HCT116 (cell line): ENCODE data around the gene FANCG. TPM values are rescaled to one million over a fixed set of nuclear protein-coding genes. Genes with fewer than 3 reads are reported as not detected.

Experiments
- ATAC-seq: fragments of 200-7000 bp; cut with Tn5 transposase; 2 replicates; pipeline ENCODE4 v1.9.1; 2020; ENCODE audit warnings: mild to moderate bottlenecking, moderate library complexity
- BruUV-seq: library from RNA; stranded (reverse); fragments of 400-500 nt; replicated peaks from 2 replicates; lab custom pipeline; 2021; lab: Mats Ljungman, UMichigan
- CTCF ChIA-PET: fragments of 300-600 bp; sonication (Branson Sonifier 250); formaldehyde crosslinking; loops from one replicate; lab custom pipeline; 2021; ENCODE audit warnings: antibody characterized with exemption; lab: Charles Lee
- POLR2A ChIA-PET: fragments of 300-600, 350-600 bp; sonication (Branson Sonifier 250); formaldehyde crosslinking; loops from one replicate; lab custom pipeline; 2021; ENCODE audit warnings: antibody characterized with exemption; lab: Charles Lee
- RAD21 ChIA-PET, 2 experiments: fragments of 300-600 bp; sonication (Branson Sonifier 250); formaldehyde crosslinking; loops; one replicate each; lab custom pipeline; 2023; ENCODE audit warnings: low total read pairs in 2 of 2; ENCODE audit not compliant: uncharacterized antibody in 2 of 2, unreplicated experiment in 2 of 2, low non-redundant PET in 1 of 2; lab: Charles Lee
- DNase-seq: peaks from one replicate; pipeline ENCODE4 v3.0.0-alpha.2; 2010; ENCODE audit warnings: low read depth, low spot score
- H2AFZ ChIP-seq: fragments of 200-600 bp; shearing (Covaris generic), sonication (generic); 2 replicates; pipeline ENCODE4 v1.6.1; 2017; ENCODE audit warnings: low read depth, mixed run types, mixed read lengths, antibody characterized with exemption, low read length; ENCODE audit not compliant: poor library complexity, severe bottlenecking
- H3K27ac ChIP-seq: 2 replicates; pipeline ENCODE4 v1.5.1; 2012; ENCODE audit warnings: low read depth, low read length
- H3K27me3 ChIP-seq: fragments of 200-600 bp; sonication (generic); 2 replicates; pipeline ENCODE4 v1.6.1; 2016; ENCODE audit warnings: mixed run types, low read length, mixed read lengths; ENCODE audit not compliant: insufficient read depth
- H3K36me3 ChIP-seq, 2 experiments: fragments of 200-500 bp in 1 of 2; fragments of 200-600 bp in 1 of 2; sonication (Bioruptor generic) in 1 of 2; sonication (generic) in 1 of 2; 2 replicates each; pipeline versions ENCODE4 v1.5.1 to v1.6.1; 2014 to 2016; ENCODE audit warnings: low read length in 2 of 2, inconsistent platforms in 1 of 2, mixed read lengths in 1 of 2, mixed run types in 1 of 2; ENCODE audit not compliant: insufficient read depth in 2 of 2, control insufficient read depth in 1 of 2
- H3K4me1 ChIP-seq, 2 experiments: fragments of 200-600 bp in 1 of 2; sonication (generic) in 1 of 2; 2 replicates each; pipeline versions ENCODE4 v1.5.1 to v1.6.1; 2012 to 2017; ENCODE audit warnings: low read length in 2 of 2, inconsistent platforms in 1 of 2, mild to moderate bottlenecking in 1 of 2, mixed read lengths in 1 of 2, mixed run types in 1 of 2, moderate library complexity in 1 of 2; ENCODE audit not compliant: insufficient read depth in 2 of 2, control insufficient read depth in 1 of 2
- H3K4me2 ChIP-seq: fragments of 200-600 bp; sonication (generic); 2 replicates; pipeline ENCODE4 v1.6.1; 2017; ENCODE audit warnings: mixed run types, low read length, mixed read lengths
- H3K4me3 ChIP-seq, 2 experiments: fragments of 200-600 bp in 1 of 2; sonication (generic) in 1 of 2; replicated peaks in 1 of 2; 2 replicates each; pipeline ENCODE4 v1.5.1; 2011 to 2016; ENCODE audit warnings: low read length in 2 of 2, control low read depth in 1 of 2, low read depth in 1 of 2, mild to moderate bottlenecking in 1 of 2, mixed read lengths in 1 of 2, mixed run types in 1 of 2
- H3K79me2 ChIP-seq: fragments of 200-600 bp; sonication (generic); 2 replicates; pipeline ENCODE4 v1.6.1; 2017; ENCODE audit warnings: mild to moderate bottlenecking, mixed run types, low read length, moderate library complexity, mixed read lengths; ENCODE audit not compliant: insufficient read depth
- H3K9ac ChIP-seq: fragments of 200-600 bp; sonication (generic); 2 replicates; pipeline ENCODE4 v1.6.1; 2016; ENCODE audit warnings: low read length, mixed read lengths
- H3K9me2 ChIP-seq: fragments of 200-600 bp; sonication (generic), shearing (Covaris generic); 2 replicates; pipeline ENCODE4 v1.6.1; 2017; ENCODE audit warnings: mixed run types, mild to moderate bottlenecking, moderate library complexity; ENCODE audit not compliant: insufficient read depth
- H3K9me3 ChIP-seq, 2 experiments: fragments of 200-500 bp in 1 of 2; fragments of 200-600 bp in 1 of 2; sonication (Bioruptor generic) in 1 of 2; sonication (generic) in 1 of 2; 2 replicates each; pipeline ENCODE4 v1.6.1; 2014 to 2017; ENCODE audit warnings: low read length in 2 of 2, mixed read lengths in 2 of 2, inconsistent platforms in 1 of 2, low read depth in 1 of 2, mild to moderate bottlenecking in 1 of 2, mixed run types in 1 of 2, moderate library complexity in 1 of 2; ENCODE audit not compliant: control insufficient read depth in 1 of 2, insufficient read depth in 1 of 2
- H4K20me1 ChIP-seq: fragments of 200-600 bp; sonication (generic), shearing (Covaris generic); 2 replicates; pipeline ENCODE4 v1.6.1; 2017; ENCODE audit warnings: mixed run types, mild to moderate bottlenecking, moderate library complexity; ENCODE audit not compliant: insufficient read depth
- CBX3 ChIP-seq: IDR thresholded peaks from 2 replicates; pipeline ENCODE4 v1.6.1; 2012; ENCODE audit warnings: low read depth
- CEBPB ChIP-seq: IDR thresholded peaks from 2 replicates; pipeline ENCODE4 v1.6.1; 2012; ENCODE audit warnings: low read depth
- EGR1 ChIP-seq: IDR thresholded peaks from 2 replicates; pipeline ENCODE4 v1.6.1; 2012; ENCODE audit warnings: low read depth
- EZH2phosphoT487 ChIP-seq: fragments of 200-600 bp; IDR thresholded peaks from 2 replicates; pipeline ENCODE4 v1.6.1; 2018; ENCODE audit warnings: antibody characterized with exemption, borderline replicate concordance
- FOSL1 ChIP-seq: IDR thresholded peaks from 2 replicates; pipeline ENCODE4 v1.6.1; 2012; ENCODE audit warnings: low read depth
- POLR2A ChIP-seq: IDR thresholded peaks from 2 replicates; pipeline ENCODE4 v1.7.0; 2011; ENCODE audit warnings: borderline replicate concordance; ENCODE audit not compliant: insufficient read depth, insufficient read length; ENCODE audit errors: extremely low read depth
- POLR2AphosphoS5 ChIP-seq: IDR thresholded peaks from 2 replicates; pipeline ENCODE4 v1.6.1; 2011; ENCODE audit warnings: mild to moderate bottlenecking, low read depth, low read length, moderate library complexity
- SIN3A ChIP-seq: IDR thresholded peaks from 2 replicates; pipeline ENCODE4 v1.6.1; 2012; ENCODE audit warnings: low read depth
- SRF ChIP-seq: IDR thresholded peaks from 2 replicates; pipeline ENCODE4 v1.6.1; 2012; ENCODE audit warnings: low read depth
- TCF7L2 ChIP-seq: IDR thresholded peaks from 2 replicates; pipeline ENCODE4 v1.7.0; 2011; ENCODE audit warnings: borderline replicate concordance, inconsistent platforms; ENCODE audit not compliant: insufficient read depth, insufficient read length; ENCODE audit errors: extremely low read depth
- YY1 ChIP-seq: IDR thresholded peaks from 2 replicates; pipeline ENCODE4 v1.6.1; 2011; ENCODE audit warnings: low read length, low read depth, moderate library complexity, mild to moderate bottlenecking; ENCODE audit not compliant: insufficient replicate concordance; ENCODE audit errors: extremely low read depth
- ZNF274 ChIP-seq: fragments of 200-500 bp; sonication (Bioruptor generic); IDR thresholded peaks from 2 replicates; pipeline ENCODE4 v1.6.1; 2014; ENCODE audit warnings: mild to moderate bottlenecking, low read depth, low read length, inconsistent platforms
- intact Hi-C: fragments of 100-400 bp; cut with micrococcal nuclease; formaldehyde crosslinking; loops from 2 replicates; pipeline ENCODE4 v1.10.0; 2022
- total RNA-seq: library from RNA; stranded (reverse); gene quantifications from one replicate; pipeline ENCODE4 v1.2.1, GENCODE V29; 2021; ENCODE audit not compliant: unreplicated experiment
- TF ChIP-seq, protein P1 (sequence below), 3 experiments: fragments of 200-600 bp in 1 of 3; sonication (generic) in 1 of 3; IDR thresholded peaks in 2 of 3; conservative IDR thresholded peaks in 1 of 3; 2 replicates each; pipeline ENCODE4 v1.5.1; 2012 to 2017; ENCODE audit warnings: low read depth in 2 of 3, low read length in 2 of 3, antibody characterized with exemption in 1 of 3, borderline replicate concordance in 1 of 3, control low read depth in 1 of 3, mild to moderate bottlenecking in 1 of 3, mixed read lengths in 1 of 3, mixed run types in 1 of 3, moderate library complexity in 1 of 3; ENCODE audit not compliant: insufficient read depth in 1 of 3
- TF ChIP-seq, protein P2 (sequence below): IDR thresholded peaks from 2 replicates; pipeline ENCODE4 v1.6.1; 2011; ENCODE audit warnings: mild to moderate bottlenecking, low read length, moderate library complexity; ENCODE audit not compliant: insufficient replicate concordance; ENCODE audit errors: extremely low read depth
- TF ChIP-seq, protein P3 (sequence below): IDR thresholded peaks from 2 replicates; pipeline ENCODE4 v1.6.1; 2012

FANCG gene
- total RNA-seq, 1 experiment from 2014 or later = 82.3 TPM

DNA sequence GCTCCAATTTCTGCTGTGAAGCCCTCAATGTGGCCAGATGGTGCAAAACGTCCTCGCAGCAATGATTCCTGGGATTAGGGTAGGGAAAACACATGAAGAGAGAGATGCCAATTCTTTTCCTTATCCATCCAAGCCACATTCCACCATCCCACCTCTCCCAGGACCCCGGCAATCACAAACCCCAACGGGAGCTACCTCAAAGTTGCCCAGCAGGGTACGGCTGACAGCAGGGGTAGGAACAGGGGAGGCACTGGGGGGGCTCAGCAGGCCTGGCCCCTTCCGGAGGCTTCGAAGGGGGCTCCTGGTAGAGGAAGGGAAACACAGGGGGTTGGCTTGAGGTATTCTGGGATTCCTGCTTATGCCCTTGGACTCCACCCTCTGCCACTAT, 26.6 kb upstream of the FANCG start (continued):
- TF ChIP-seq, protein P1, sequence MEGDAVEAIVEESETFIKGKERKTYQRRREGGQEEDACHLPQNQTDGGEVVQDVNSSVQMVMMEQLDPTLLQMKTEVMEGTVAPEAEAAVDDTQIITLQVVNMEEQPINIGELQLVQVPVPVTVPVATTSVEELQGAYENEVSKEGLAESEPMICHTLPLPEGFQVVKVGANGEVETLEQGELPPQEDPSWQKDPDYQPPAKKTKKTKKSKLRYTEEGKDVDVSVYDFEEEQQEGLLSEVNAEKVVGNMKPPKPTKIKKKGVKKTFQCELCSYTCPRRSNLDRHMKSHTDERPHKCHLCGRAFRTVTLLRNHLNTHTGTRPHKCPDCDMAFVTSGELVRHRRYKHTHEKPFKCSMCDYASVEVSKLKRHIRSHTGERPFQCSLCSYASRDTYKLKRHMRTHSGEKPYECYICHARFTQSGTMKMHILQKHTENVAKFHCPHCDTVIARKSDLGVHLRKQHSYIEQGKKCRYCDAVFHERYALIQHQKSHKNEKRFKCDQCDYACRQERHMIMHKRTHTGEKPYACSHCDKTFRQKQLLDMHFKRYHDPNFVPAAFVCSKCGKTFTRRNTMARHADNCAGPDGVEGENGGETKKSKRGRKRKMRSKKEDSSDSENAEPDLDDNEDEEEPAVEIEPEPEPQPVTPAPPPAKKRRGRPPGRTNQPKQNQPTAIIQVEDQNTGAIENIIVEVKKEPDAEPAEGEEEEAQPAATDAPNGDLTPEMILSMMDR (IDR thresholded peaks at IDR 0.05 in 2 of 3, conservative IDR thresholded peaks at IDR 0.05 in 1 of 3; ENCODE audit: borderline replicate concordance in 1 of 3, insufficient read depth in 1 of 3, low read depth in 2 of 3, low read length in 2 of 3) = no peak
- TF ChIP-seq CEBPB = no peak
- TF ChIP-seq, protein P2, sequence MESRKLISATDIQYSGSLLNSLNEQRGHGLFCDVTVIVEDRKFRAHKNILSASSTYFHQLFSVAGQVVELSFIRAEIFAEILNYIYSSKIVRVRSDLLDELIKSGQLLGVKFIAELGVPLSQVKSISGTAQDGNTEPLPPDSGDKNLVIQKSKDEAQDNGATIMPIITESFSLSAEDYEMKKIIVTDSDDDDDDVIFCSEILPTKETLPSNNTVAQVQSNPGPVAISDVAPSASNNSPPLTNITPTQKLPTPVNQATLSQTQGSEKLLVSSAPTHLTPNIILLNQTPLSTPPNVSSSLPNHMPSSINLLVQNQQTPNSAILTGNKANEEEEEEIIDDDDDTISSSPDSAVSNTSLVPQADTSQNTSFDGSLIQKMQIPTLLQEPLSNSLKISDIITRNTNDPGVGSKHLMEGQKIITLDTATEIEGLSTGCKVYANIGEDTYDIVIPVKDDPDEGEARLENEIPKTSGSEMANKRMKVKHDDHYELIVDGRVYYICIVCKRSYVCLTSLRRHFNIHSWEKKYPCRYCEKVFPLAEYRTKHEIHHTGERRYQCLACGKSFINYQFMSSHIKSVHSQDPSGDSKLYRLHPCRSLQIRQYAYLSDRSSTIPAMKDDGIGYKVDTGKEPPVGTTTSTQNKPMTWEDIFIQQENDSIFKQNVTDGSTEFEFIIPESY = no peak
- TF ChIP-seq TCF7L2 = no peak
- no peak for TF ChIP-seq EGR1

DNA sequence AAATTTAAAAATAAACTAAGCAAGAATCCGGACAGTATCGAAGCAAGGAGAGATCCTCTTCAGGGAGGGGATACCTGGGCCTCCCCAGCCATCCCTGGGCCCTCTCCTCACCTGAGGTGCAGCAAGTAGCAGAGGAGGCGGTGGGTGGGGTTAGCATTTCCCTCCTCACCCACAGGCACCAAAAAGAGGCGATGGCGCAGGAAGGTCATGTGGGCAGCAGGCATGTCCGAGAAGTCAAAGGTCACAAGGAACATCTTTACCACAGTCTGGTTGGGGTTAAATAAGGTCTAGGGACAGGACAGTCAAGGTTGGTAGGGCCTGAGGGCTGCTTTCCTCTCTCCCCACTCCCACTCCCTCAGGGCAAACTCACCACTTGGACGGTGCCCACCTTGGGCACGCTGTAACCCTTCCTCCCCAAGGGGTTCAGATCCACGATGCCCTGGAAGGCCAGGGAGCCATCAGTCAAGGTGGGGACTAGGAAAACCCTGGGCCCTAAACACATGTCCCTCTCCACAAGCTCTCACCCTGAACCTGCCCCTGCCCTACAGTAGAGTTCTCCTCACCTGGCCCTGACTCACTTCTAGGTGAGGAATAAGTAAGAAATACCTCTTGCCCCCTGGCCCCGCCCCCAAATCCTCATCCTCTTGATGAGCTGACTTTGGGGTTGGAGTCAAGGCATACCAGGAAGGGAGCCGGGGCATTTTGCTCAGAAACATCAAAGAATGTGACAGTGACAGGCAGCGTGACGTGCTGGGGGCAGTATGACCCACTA, 26.0 kb upstream of the FANCG start:
- H3K27me3 ChIP-seq = no peaks in the 10 kb centered on the region
- H3K79me2 ChIP-seq = peaks cover 22% of the 10 kb centered on the region
- H3K4me1 ChIP-seq = peaks cover 14 to 35% of the 10 kb centered on the region in 2 experiments
- H3K4me2 ChIP-seq = no peak overlapping the region
- no peak for DNase-seq
- ChIA-PET CTCF (no interaction called here), POLR2A (no interaction called here), RAD21 (no interaction called here)
- H4K20me1 ChIP-seq = no peaks in the 10 kb centered on the region
- H3K4me3 ChIP-seq = no peak overlapping the region
- ATAC-seq = no peak
- no TSS peak for BruUV-seq
- no peak overlapping the region for H3K9ac ChIP-seq
- no peaks in the 10 kb centered on the region for H3K9me2 ChIP-seq
- H2AFZ ChIP-seq = no peak overlapping the region
- no peaks in the 10 kb centered on the region for H3K9me3 ChIP-seq
- H3K27ac ChIP-seq = no peak overlapping the region
- peaks cover 7 to 10% of the 10 kb centered on the region in 2 experiments for H3K36me3 ChIP-seq
- intact Hi-C loops = no loop called here
- TF ChIP-seq EZH2phosphoT487 (no peak), FOSL1 (no peak), SIN3A (no peak), SRF (no peak), POLR2A (no peak), YY1 (no peak), POLR2AphosphoS5 (no peak), EGR1 (no peak), ZNF274 (no peak), CBX3 (no peak)
- TF ChIP-seq, protein P2 = no peak
- TF ChIP-seq, protein P3, sequence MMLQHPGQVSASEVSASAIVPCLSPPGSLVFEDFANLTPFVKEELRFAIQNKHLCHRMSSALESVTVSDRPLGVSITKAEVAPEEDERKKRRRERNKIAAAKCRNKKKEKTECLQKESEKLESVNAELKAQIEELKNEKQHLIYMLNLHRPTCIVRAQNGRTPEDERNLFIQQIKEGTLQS = no peak
